KMS-11 (cell line): Measurements from ENCODE around the gene VAT1L.

Experiments
- H2AFZ ChIP-seq: fragments of 200-600 bp; sonication (generic); 2 replicates; pipeline ENCODE4 v1.6.1; 2016; ENCODE audit warnings: antibody characterized with exemption, mixed run types, low read depth
- H3K27ac ChIP-seq: fragments of 200-600 bp; sonication (generic); 2 replicates; pipeline ENCODE4 v1.6.1; 2016; ENCODE audit warnings: mild to moderate bottlenecking, mixed run types
- H3K27me3 ChIP-seq: fragments of 200-600 bp; sonication (generic); 2 replicates; pipeline ENCODE4 v1.6.1; 2017; ENCODE audit warnings: mild to moderate bottlenecking, low read depth, mixed run types, moderate library complexity; ENCODE audit not compliant: insufficient read depth
- H3K36me3 ChIP-seq: fragments of 200-600 bp; sonication (generic); 2 replicates; pipeline ENCODE4 v1.6.1; 2017; ENCODE audit warnings: mild to moderate bottlenecking, mixed run types; ENCODE audit not compliant: insufficient read depth
- H3K4me1 ChIP-seq: fragments of 200-600 bp; sonication (generic); 2 replicates; pipeline ENCODE4 v1.6.1; 2016; ENCODE audit warnings: mild to moderate bottlenecking, low read depth, mixed run types; ENCODE audit not compliant: poor library complexity, severe bottlenecking
- H3K4me2 ChIP-seq: fragments of 200-600 bp; sonication (generic); 2 replicates; pipeline ENCODE4 v1.7.0; 2016; ENCODE audit warnings: mild to moderate bottlenecking, mixed run types
- H3K4me3 ChIP-seq: fragments of 200-600 bp; sonication (generic); IDR thresholded peaks from 2 replicates; pipeline ENCODE4 v1.6.1; 2017; ENCODE audit warnings: low read depth, low read length, mixed read lengths; ENCODE audit not compliant: insufficient read depth
- H3K79me2 ChIP-seq: fragments of 200-600 bp; sonication (generic); 2 replicates; pipeline ENCODE4 v1.6.1; 2016; ENCODE audit warnings: low read depth, mixed run types; ENCODE audit not compliant: insufficient read depth
- H3K9ac ChIP-seq: fragments of 200-600 bp; sonication (generic); 2 replicates; pipeline ENCODE4 v1.6.1; 2016; ENCODE audit warnings: mild to moderate bottlenecking, mixed run types
- H4K20me1 ChIP-seq: fragments of 200-600 bp; sonication (generic); 2 replicates; pipeline ENCODE4 v1.6.1; 2016; ENCODE audit warnings: mild to moderate bottlenecking, mixed run types; ENCODE audit not compliant: insufficient read depth
- CTCF ChIP-seq: fragments of 200-600 bp; sonication (generic); conservative IDR thresholded peaks from 2 replicates; pipeline ENCODE4 v1.6.1; 2017; ENCODE audit warnings: low read depth, mild to moderate bottlenecking, antibody characterized with exemption, low read length, moderate library complexity, mixed read lengths

VAT1L gene

DNA sequence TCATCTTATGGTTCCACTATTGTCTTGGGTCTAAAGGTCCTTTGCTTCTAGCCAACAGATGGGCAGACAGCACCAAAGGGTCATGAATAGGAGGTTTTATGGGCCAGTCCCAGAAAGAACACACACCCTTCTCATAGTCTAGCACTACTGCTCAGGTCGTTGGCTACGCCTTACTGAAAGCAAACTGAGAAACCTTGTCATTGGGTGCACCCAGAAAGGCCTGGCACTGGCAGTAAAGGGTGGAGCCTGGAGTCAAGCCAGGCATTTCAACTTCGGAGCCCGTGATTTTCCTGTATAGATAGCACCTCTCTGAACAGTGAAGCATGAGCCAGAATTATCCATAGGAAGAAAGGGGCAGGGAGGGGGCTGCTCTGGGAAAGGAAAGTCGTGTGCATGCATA is 74.9 kb downstream of the VAT1L start:
- no peak overlapping the region for H3K27ac ChIP-seq
- H3K27me3 ChIP-seq = no peaks in the 10 kb centered on the region
- no peaks in the 10 kb centered on the region for H4K20me1 ChIP-seq
- no peaks in the 10 kb centered on the region for H3K36me3 ChIP-seq
- H3K4me1 ChIP-seq = no peaks in the 10 kb centered on the region
- H3K79me2 ChIP-seq = no peaks in the 10 kb centered on the region
- H2AFZ ChIP-seq = no peak overlapping the region
- no peak overlapping the region for H3K9ac ChIP-seq
- no peak overlapping the region for H3K4me3 ChIP-seq
- H3K4me2 ChIP-seq = no peak overlapping the region
- TF ChIP-seq CTCF = no peak

GRCh38 chr16:77866752-77867151 is 78.4 kb downstream of the VAT1L start:
- no peak for TF ChIP-seq CTCF
- Histone ChIP-seq H3K4me1 (no peaks in the 10 kb centered on the region), H3K4me2 (no peak overlapping the region), H3K27me3 (no peaks in the 10 kb centered on the region), H3K4me3 (no peak overlapping the region), H3K9ac (no peak overlapping the region), H3K79me2 (no peaks in the 10 kb centered on the region), H3K27ac (no peak overlapping the region), H2AFZ (no peak overlapping the region), H3K36me3 (no peaks in the 10 kb centered on the region), H4K20me1 (no peaks in the 10 kb centered on the region)

- Histone ChIP-seq H3K27ac (no peak overlapping the region), H3K4me1 (no peaks in the 10 kb centered on the region), H3K9ac (no peak overlapping the region), H2AFZ (no peak overlapping the region), H3K36me3 (no peaks in the 10 kb centered on the region), H3K27me3 (no peaks in the 10 kb centered on the region), H3K4me2 (no peak overlapping the region), H3K4me3 (no peak overlapping the region), H4K20me1 (no peaks in the 10 kb centered on the region), H3K79me2 (no peaks in the 10 kb centered on the region)
- TF ChIP-seq CTCF = no peak
Observed at GRCh38 chr16:77868052-77868451, 79.7 kb downstream of the VAT1L start.

GRCh38 chr16:77868478-77868877 is 80.1 kb downstream of the VAT1L start:
- H4K20me1 ChIP-seq = no peaks in the 10 kb centered on the region
- H3K4me3 ChIP-seq = no peak overlapping the region
- H3K9ac ChIP-seq = no peak overlapping the region
- no peak overlapping the region for H3K27ac ChIP-seq
- no peak overlapping the region for H3K4me2 ChIP-seq
- H3K27me3 ChIP-seq = no peaks in the 10 kb centered on the region
- no peaks in the 10 kb centered on the region for H3K79me2 ChIP-seq
- H2AFZ ChIP-seq = no peak overlapping the region
- no peaks in the 10 kb centered on the region for H3K36me3 ChIP-seq
- no peak for TF ChIP-seq CTCF
- no peaks in the 10 kb centered on the region for H3K4me1 ChIP-seq
